ENCODE measurements around the gene DNAJC3. TPM values are rescaled to one million over a fixed set of nuclear protein-coding genes. Genes with fewer than 3 reads are reported as not detected.

DNAJC3 gene
- total RNA-seq = 10 to 100 TPM; 16.9 to 67.6 (median 53.5) TPM

- TF ChIP-seq POLR2A (IDR thresholded peaks at IDR 0.05) = peak; percentile 97
- TF ChIP-seq, protein P1, sequence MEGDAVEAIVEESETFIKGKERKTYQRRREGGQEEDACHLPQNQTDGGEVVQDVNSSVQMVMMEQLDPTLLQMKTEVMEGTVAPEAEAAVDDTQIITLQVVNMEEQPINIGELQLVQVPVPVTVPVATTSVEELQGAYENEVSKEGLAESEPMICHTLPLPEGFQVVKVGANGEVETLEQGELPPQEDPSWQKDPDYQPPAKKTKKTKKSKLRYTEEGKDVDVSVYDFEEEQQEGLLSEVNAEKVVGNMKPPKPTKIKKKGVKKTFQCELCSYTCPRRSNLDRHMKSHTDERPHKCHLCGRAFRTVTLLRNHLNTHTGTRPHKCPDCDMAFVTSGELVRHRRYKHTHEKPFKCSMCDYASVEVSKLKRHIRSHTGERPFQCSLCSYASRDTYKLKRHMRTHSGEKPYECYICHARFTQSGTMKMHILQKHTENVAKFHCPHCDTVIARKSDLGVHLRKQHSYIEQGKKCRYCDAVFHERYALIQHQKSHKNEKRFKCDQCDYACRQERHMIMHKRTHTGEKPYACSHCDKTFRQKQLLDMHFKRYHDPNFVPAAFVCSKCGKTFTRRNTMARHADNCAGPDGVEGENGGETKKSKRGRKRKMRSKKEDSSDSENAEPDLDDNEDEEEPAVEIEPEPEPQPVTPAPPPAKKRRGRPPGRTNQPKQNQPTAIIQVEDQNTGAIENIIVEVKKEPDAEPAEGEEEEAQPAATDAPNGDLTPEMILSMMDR (IDR thresholded peaks at IDR 0.05) = peak in 1 of 4 experiments; percentile 16
- peaks cover 6% of the 10 kb centered on the region in 2 donors for H3K4me1 ChIP-seq
Measured at GRCh38 chr13:95676762-95677563, at the start of gene DNAJC3. Gene DNAJC3, plus strand, starts transcription at chr13:95677139. Its CDS starts 117 bp downstream, at chr13:95677256.

GRCh38 chr13:95627590-95627989, 49.3 kb upstream of the DNAJC3 start:
- H3K27ac ChIP-seq = no peak overlapping the region
- no peak overlapping the region for H3K4me3 ChIP-seq
- no peaks in the 10 kb centered on the region for H3K27me3 ChIP-seq
- H3K9me3 ChIP-seq = no peaks in the 10 kb centered on the region
- no peak for TF ChIP-seq POLR2A (IDR thresholded peaks at IDR 0.05)
- TF ChIP-seq, protein P1 (IDR thresholded peaks at IDR 0.05) = no peak
- H3K4me1 ChIP-seq = no peaks in the 10 kb centered on the region
- no peaks in the 10 kb centered on the region for H3K36me3 ChIP-seq
- intact Hi-C loops (cut with DNase I; ENCODE audit: low total_unique reads) = loop anchor here (10.0 kb wide), 1 partner anchor 207 kb away; no protein-coding TSS in a partner anchor
- DNase-seq = no peak

More at GRCh38 chr13:95676762-95677563, at the start of gene DNAJC3:
- peak within 1 kb of the TSS; percentile 94 to 96 for H3K27ac ChIP-seq
- intact Hi-C loops (cut with DNase I; ENCODE audit: low total_unique reads) = loop anchor here (5.0 kb wide), 1 partner anchor 35 kb away; the partner anchor contains the start of gene DZIP1
- H3K9me3 ChIP-seq = no peaks in the 10 kb centered on the region
- H3K27me3 ChIP-seq = no peaks in the 10 kb centered on the region
- DNase-seq = peak; percentile 98 to 99
- peak within 1 kb of the TSS; percentile 85 to 89 for H3K4me3 ChIP-seq
- no peaks in the 10 kb centered on the region for H3K36me3 ChIP-seq

DNA sequence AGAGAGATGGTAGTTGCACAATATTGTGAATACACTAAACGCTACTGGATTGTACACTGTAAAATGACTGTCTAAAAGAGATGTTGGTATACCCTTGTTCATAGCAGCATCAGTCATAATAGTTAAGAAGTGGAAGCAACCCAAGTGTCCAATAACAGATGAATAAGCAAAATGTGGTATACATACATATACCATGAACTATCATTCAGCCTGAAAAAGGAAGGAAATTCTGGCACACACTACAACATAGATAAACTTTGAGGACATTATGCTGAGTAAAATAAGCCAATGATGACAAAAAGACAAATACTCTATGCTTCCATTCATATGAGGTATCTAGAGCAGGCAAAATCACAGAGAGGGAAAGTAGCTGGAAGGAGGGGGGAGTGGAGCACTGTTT, 48.5 kb upstream of the DNAJC3 start:
- Histone ChIP-seq H3K36me3 (no peaks in the 10 kb centered on the region), H3K27ac (no peak overlapping the region), H3K9me3 (no peaks in the 10 kb centered on the region), H3K4me1 (no peaks in the 10 kb centered on the region), H3K4me3 (no peak overlapping the region), H3K27me3 (no peaks in the 10 kb centered on the region)
- intact Hi-C loops (cut with DNase I; ENCODE audit: low total_unique reads) = loop anchor here (10.0 kb wide), 1 partner anchor 206 kb away; no protein-coding TSS in a partner anchor
- no peak for DNase-seq
- no peak for TF ChIP-seq POLR2A (IDR thresholded peaks at IDR 0.05)
- TF ChIP-seq, protein P1 (IDR thresholded peaks at IDR 0.05) = no peak

DNA sequence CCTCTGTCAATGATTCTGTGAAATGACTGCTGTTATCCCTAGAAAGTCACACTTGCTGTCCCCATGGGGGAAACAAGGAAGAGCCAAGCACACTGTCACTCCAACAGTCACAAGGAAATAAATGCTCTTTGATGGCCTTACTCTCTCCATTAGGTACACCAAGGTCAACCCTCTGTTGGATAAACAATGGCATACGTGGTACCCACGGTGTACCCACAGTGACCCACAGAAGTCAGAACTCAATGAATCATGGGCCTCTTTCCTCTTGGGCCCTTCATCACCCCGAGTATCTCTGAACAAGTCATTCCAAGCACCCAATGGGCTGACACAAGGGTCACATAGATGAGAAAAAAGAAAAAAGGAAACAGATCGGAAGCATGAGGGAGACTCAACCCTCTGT, 47.9 kb upstream of the DNAJC3 start:
- H3K4me1 ChIP-seq = no peaks in the 10 kb centered on the region
- no peak overlapping the region for H3K4me3 ChIP-seq
- H3K27me3 ChIP-seq = no peaks in the 10 kb centered on the region
- intact Hi-C loops (cut with DNase I; ENCODE audit: low total_unique reads) = loop anchor here (10.0 kb wide), 1 partner anchor 206 kb away; no protein-coding TSS in a partner anchor
- no peak for DNase-seq
- TF ChIP-seq POLR2A (IDR thresholded peaks at IDR 0.05) = no peak
- TF ChIP-seq, protein P1 (IDR thresholded peaks at IDR 0.05) = no peak
- no peak overlapping the region for H3K27ac ChIP-seq
- no peaks in the 10 kb centered on the region for H3K36me3 ChIP-seq
- H3K9me3 ChIP-seq = no peaks in the 10 kb centered on the region

DNA sequence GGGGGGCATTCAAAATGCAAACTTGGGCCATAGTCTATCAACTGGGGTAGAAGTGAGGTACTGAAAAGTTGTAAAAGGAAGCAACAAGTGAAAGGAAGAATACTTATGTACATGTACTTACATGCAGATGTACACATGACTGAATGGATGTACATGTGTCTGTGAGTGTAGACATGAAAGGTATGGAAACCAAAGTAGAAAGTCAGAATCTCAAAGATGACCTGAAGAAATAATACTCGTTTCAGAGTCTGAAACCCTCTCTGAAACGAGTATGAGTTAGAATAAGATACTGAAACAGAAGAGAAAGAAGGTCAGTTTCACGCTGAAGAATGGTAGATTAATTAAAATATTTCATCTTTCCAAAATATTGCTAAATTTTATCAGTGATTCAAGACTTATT, 46.3 kb upstream of the DNAJC3 start:
- no peak overlapping the region for H3K27ac ChIP-seq
- H3K27me3 ChIP-seq = no peaks in the 10 kb centered on the region
- intact Hi-C loops (cut with DNase I; ENCODE audit: low total_unique reads) = no loop called here
- H3K9me3 ChIP-seq = no peaks in the 10 kb centered on the region
- no peak overlapping the region for H3K4me3 ChIP-seq
- H3K36me3 ChIP-seq = no peaks in the 10 kb centered on the region
- DNase-seq = no peak
- H3K4me1 ChIP-seq = no peaks in the 10 kb centered on the region
- TF ChIP-seq, protein P1 (IDR thresholded peaks at IDR 0.05) = no peak
- no peak for TF ChIP-seq POLR2A (IDR thresholded peaks at IDR 0.05)
